Endothelial cell of umbilical vein (primary cell): Measurements from ENCODE around the gene SCD.

Experiments used
- CTCF ChIP-seq, 2 donors: IDR thresholded peaks; 1 replicate in 1 of 2; 2 replicates in 1 of 2; pipeline ENCODE4 v1.5.1; 2011; ENCODE audit warnings: low read length in 2 of 2, mild to moderate bottlenecking in 2 of 2, moderate library complexity in 2 of 2, control low read depth in 1 of 2, inconsistent platforms in 1 of 2, low read depth in 1 of 2; ENCODE audit not compliant: insufficient read depth in 1 of 2; ENCODE audit errors: extremely low read depth in 1 of 2
- TF ChIP-seq, protein P1 (sequence below): IDR thresholded peaks from 2 replicates; pipeline ENCODE4 v1.6.1; 2011; ENCODE audit not compliant: insufficient read depth, insufficient read length

DNA sequence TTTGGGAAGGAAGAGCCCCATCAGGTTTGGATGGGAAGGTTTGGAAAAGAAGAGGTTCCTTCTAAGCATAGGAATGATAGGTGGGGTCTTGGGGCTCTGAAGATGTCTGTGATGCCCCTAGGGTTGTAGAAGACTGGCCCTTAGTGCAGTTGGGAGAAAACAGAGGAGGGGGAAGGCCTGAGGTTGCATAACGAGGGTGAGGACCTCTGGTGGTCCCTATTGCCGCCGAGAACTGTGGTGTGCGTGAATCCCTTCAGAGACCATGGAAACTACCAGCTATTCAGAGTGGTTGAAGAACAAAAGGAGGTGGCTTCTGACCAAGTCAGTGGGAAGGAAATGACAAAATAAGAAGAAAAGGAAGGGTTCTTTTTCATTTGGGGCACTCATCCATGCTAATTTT, 13.9 kb upstream of the SCD start:
- TF ChIP-seq CTCF (IDR thresholded peaks at IDR 0.05; ENCODE audit: extremely low read depth in 1 of 2, insufficient read depth in 1 of 2, low read depth in 1 of 2, low read length in 2 of 2), result no peak
- TF ChIP-seq, protein P1, sequence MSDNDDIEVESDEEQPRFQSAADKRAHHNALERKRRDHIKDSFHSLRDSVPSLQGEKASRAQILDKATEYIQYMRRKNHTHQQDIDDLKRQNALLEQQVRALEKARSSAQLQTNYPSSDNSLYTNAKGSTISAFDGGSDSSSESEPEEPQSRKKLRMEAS, result no peak
